ENCODE results near the gene FAXC.

DNA sequence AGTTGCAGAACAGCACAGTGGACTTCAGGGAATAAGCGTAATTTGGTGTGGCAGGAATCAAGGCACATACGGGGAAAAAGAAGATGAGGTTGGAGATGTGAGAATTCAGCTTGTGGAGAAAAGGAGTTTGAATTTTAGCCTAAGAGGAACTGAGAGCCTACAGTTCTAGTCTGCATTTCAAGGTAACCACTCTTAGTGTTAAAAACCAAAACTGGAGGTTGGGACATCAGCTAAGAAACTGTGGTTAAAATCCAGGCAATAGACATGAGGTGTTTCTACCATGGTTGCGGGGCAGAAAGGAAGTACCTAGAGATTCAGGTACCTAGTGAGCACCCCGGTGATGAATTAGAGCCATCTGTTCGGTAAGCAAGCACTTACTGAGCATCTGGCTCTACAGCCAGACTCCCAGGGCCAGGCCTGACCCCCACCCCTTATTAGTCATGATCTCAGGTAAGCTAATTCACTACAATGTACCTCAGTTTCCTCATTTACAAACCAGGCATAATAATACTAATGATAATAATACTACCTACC, 44.4 kb downstream of the FAXC start:
- no peak for TF ChIP-seq POLR2A (IDR thresholded peaks at IDR 0.05; ENCODE audit: low read length)
- no peak for TF ChIP-seq GATA1 (IDR thresholded peaks at IDR 0.05; ENCODE audit: low read depth, low read length)
